ENCODE data around the gene TMEM131.
"Not testable (repeated sequence)": the region's sequence is repeated elsewhere in the genome, so short reads cannot be mapped to it uniquely, and the experiment has no call there.

TMEM131 gene

DNA sequence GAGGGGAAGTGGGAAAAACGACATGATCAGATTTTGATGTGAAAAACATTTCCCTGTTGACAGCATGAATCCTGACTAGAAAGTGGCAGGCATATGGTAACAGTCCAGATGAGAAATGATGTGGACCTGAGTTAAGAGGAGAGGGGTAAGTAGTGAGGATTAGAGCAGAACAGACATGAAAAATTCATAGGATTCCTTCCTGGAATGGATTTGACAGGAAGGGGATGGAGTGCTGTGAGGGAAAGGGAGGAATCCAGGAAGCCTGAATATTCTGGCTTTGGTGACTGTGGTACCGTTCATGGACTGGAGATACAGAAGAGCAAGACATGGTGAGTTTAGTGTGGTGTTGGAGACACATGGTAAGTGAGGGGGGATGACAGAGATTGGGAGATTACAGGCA lies 115.4 kb downstream of the TMEM131 start:
- TF ChIP-seq MYC (IDR thresholded peaks at IDR 0.05; ENCODE audit: low read depth, low read length) (no peak), POLR2A (IDR thresholded peaks at IDR 0.05; ENCODE audit: extremely low read depth, insufficient read length) (no peak)
- TF ChIP-seq, protein P1, sequence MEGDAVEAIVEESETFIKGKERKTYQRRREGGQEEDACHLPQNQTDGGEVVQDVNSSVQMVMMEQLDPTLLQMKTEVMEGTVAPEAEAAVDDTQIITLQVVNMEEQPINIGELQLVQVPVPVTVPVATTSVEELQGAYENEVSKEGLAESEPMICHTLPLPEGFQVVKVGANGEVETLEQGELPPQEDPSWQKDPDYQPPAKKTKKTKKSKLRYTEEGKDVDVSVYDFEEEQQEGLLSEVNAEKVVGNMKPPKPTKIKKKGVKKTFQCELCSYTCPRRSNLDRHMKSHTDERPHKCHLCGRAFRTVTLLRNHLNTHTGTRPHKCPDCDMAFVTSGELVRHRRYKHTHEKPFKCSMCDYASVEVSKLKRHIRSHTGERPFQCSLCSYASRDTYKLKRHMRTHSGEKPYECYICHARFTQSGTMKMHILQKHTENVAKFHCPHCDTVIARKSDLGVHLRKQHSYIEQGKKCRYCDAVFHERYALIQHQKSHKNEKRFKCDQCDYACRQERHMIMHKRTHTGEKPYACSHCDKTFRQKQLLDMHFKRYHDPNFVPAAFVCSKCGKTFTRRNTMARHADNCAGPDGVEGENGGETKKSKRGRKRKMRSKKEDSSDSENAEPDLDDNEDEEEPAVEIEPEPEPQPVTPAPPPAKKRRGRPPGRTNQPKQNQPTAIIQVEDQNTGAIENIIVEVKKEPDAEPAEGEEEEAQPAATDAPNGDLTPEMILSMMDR (IDR thresholded peaks at IDR 0.05; ENCODE audit: low read depth, low read length), result no peak
- TF ChIP-seq, protein P2, sequence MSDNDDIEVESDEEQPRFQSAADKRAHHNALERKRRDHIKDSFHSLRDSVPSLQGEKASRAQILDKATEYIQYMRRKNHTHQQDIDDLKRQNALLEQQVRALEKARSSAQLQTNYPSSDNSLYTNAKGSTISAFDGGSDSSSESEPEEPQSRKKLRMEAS (IDR thresholded peaks at IDR 0.05; ENCODE audit: low read depth, low read length), result no peak
- DNase-seq (ENCODE audit: low read depth), result no peak
- H3K4me3 ChIP-seq (ENCODE audit: low read depth, low read length), result no peak overlapping the region

DNA sequence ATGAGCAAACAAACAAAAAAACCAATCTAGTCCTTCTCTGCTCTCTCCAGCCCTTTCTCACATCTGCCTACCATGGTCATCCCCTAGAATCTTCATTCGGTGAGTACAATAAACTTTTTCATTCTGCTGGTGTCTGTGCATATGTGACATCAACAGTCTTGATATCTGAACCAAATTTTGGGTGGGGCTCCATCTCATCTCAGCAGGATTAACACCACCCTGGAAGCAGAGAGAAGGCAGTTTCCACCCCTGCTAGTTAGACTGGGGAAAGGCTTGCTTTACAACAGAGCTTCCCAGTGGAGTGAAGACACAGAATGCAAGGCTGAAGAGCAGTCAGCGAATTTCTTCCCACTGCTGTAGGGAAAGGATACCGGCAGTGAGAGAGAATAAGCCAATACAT lies 116.9 kb downstream of the TMEM131 start:
- TF ChIP-seq, protein P2 (IDR thresholded peaks at IDR 0.05; ENCODE audit: low read depth, low read length), result no peak
- TF ChIP-seq POLR2A (IDR thresholded peaks at IDR 0.05; ENCODE audit: extremely low read depth, insufficient read length), result no peak
- TF ChIP-seq, protein P1 (IDR thresholded peaks at IDR 0.05; ENCODE audit: low read depth, low read length), result no peak
- TF ChIP-seq MYC (IDR thresholded peaks at IDR 0.05; ENCODE audit: low read depth, low read length), result no peak
- H3K4me3 ChIP-seq (ENCODE audit: low read depth, low read length), result no peak overlapping the region
- DNase-seq (ENCODE audit: low read depth), result no peak

DNA sequence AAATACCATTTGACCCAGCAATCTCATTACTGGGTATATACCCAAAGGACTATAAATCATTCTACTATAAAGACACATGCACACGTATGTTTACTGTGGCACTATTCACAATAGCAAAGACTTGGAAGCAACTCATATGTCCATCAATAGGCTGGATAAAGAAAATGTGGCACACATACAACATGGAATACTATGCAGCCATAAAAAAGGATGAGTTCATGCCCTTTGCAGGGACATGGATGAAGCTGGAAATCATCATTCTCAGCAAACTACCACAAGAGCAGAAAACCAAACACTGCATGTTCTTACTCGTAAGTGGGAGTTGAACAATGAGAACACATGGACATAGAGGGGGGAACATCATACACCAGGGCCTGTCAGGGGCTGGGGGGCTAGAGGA lies 117.4 kb downstream of the TMEM131 start:
- not testable (repeated sequence) for DNase-seq (ENCODE audit: low read depth); H3K4me3 ChIP-seq (ENCODE audit: low read depth, low read length)

DNA sequence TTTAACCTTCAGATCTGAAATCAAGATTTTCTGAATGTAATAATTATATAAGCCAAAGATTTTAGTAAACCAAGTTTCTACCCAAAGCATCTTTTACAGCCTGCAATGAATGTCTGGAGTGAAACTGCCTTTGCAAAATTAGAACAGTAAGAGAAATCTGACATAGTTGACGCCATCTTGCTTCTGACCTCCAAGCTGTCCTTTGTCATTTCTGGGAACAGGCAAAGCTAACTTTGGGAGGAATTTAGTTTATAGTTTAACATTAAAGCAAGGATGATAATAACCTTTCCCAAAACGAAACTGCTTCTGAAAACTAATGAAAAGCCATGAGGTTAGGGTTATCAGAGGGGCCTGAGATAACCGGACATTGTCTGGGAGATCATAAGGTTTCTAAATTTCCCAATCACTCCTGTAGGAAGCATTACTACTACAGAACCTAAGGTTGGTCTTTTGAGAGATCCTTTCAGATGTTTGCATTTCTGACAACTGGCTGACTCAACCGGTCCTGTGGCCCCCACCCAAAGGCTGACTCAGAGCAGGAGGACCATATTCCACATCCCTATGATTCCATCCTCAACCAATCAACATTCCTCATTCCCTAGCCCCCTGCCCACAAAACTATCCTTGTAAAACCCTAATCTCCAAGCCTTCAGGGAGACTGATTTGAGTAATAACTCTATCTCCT lies 124.5 kb downstream of the TMEM131 start:
- no peak overlapping the region for H3K4me3 ChIP-seq (ENCODE audit: low read depth, low read length)
- no peak for DNase-seq (ENCODE audit: low read depth)

DNA sequence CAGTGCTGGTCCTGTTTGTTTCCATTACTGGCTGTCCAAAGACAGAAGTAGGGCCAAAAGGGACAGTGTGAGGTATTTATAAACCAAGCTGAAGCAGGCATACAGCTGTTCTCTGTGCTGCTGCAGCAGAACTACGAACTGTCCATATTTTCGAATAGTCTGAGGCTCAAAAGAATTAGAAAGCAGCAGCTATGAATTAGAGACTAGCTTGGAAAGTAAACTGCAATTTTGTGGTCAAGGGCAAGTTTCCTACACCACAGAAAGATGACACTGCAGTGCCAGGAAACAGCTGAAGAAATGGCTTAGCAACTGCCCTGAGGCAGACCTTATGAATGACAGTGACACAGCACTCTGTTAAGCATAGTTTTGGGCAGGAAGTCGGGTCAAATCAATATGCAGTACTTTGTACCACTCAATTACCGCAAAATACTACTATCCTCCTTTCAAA lies 125.3 kb downstream of the TMEM131 start:
- H3K4me3 ChIP-seq (ENCODE audit: low read depth, low read length), result no peak overlapping the region
- TF ChIP-seq, protein P1 (IDR thresholded peaks at IDR 0.05; ENCODE audit: low read depth, low read length), result no peak
- no peak for TF ChIP-seq MYC (IDR thresholded peaks at IDR 0.05; ENCODE audit: low read depth, low read length)
- DNase-seq (ENCODE audit: low read depth), result peak; percentile 94

More for the DNA sequence above, 124.5 kb downstream of the TMEM131 start:
- TF ChIP-seq, protein P2 (IDR thresholded peaks at IDR 0.05; ENCODE audit: low read depth, low read length), result no peak
- no peak for TF ChIP-seq POLR2A (IDR thresholded peaks at IDR 0.05; ENCODE audit: extremely low read depth, insufficient read length)
- TF ChIP-seq, protein P1 (IDR thresholded peaks at IDR 0.05; ENCODE audit: low read depth, low read length), result no peak
- no peak for TF ChIP-seq MYC (IDR thresholded peaks at IDR 0.05; ENCODE audit: low read depth, low read length)

DNA sequence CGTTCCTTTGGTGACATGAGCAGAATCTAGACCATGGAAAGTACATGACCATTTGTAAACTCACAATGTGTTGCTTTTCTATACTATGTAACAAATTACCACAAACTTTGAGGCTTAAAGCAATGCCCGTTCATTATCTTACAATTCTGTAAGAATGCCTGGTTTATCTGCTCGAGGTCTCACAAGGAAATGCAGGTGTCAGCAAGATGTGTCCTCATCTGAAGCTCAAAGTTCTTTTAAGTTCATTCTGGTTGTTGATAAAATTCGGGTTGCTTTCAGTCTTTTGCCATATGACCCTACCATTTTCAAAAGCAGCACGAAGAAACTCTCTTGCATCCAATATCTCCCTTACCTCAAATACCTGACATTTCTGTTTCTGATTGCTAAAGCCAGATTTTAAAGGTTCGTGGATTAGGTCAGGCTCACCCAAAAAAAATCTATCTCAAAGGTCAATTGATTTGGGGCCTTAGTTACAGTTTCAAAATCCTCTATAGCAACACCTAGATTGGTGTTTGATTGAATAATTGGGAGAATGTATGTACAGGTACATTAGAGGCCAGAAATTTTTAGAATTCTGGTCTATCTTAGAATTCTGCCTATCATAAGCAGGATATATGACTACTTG lies 125.9 kb downstream of the TMEM131 start:
- H3K4me3 ChIP-seq (ENCODE audit: low read depth, low read length), result no peak overlapping the region
- no peak for TF ChIP-seq POLR2A (IDR thresholded peaks at IDR 0.05; ENCODE audit: extremely low read depth, insufficient read length)
- TF ChIP-seq, protein P1 (IDR thresholded peaks at IDR 0.05; ENCODE audit: low read depth, low read length), result no peak
- DNase-seq (ENCODE audit: low read depth), result no peak

Data from NB4 (cell line).